SK-N-DZ (cell line): Measurements from ENCODE around the gene SLC8B1.

Source experiments
- DNase-seq: peaks from one replicate; pipeline ENCODE4 v3.0.0-alpha.2; 2015; ENCODE audit warnings: low spot score

SLC8B1 gene

DNA sequence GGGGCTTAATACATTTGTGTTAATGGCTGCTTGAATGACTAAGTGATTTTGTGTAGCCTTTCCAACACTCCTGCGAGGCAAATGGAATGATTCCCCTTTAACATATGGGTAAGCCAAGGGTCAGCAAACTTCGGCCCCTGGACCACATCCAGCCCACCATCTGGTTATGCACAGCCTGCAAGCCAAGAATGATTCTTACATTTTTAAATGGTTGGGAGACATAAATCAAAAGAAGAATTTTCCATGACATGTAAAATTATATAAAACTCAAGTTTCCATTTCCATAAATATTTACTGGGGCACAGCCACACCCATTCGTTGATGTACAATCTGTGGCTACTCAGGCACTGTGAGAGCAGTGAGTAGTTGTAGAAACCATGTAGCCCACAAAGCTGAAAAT, 9.0 kb downstream of the SLC8B1 start:
- DNase-seq, result no peak

DNA sequence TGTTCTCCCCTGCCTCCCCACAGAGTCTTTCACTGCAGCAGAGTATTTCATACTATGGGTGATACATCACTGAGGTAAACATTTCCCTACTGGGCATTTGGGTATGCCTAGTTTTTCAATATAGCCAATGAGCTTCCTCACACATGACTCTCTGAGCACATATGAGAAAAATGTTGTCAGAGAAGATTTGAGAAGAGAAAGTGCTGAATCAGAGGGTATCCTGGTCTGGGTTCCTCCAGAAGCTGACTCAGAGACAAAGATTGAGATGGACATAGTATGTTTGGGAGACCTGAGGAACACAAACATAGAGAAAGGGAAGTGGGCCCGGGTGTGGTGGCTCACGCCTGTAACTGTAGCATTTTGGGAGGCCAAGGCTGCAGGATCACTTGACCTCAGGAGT, 12.6 kb downstream of the SLC8B1 start:
- no peak for DNase-seq

DNA sequence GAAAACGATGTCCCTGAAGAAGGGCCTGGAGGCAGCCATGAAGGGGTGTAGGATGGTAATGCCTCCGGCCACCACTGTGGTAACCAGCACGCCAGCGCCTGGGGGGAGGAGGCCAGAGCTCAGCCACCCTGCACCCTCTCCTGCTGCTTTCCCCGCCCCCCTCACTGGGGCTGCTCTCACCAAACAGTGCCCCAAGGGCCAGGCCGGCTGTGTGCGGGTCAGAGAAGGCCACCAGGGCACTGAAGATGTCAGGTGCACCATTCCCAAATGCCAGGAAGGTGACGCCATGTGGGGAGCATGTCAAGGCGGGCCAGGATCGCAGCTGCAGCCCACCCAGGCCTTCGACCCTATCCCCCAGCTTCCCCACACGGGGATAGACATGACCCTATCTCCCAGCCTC, 14.5 kb downstream of the SLC8B1 start:
- no peak for DNase-seq

- no peak for DNase-seq
Observed at GRCh38 chr12:113318900-113319628, 15.8 kb downstream of the SLC8B1 start.

DNA sequence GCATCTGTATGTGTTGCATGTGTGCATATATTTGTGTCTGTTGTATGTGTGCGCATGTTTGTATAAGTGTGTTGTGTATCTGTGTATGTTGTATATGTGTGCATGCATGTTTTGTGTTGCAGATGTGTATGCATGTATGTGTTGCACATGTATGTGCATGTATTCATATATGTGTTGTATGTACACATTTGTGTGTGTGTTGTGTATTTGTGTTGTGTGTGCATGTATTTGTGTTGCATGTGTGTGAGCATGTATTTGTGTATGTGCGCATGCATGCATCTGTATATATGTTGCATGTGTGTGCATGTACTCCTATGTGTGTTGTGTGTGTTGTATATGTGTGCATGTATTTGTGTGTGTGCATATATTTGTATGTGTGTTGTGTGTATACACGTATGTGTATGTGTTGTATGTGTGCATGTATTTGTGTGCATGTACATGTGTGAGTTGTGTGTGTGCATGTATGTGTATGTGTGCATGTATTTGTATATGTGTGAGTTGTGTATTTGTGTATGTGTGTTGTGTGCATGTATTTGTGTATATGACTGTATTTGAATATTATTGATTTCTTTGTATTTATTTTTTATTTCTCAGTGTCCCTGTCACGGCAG, 16.8 kb downstream of the SLC8B1 start:
- no peak for DNase-seq

GRCh38 chr12:113317122-113317521, 17.8 kb downstream of the SLC8B1 start:
- DNase-seq, result no peak

DNA sequence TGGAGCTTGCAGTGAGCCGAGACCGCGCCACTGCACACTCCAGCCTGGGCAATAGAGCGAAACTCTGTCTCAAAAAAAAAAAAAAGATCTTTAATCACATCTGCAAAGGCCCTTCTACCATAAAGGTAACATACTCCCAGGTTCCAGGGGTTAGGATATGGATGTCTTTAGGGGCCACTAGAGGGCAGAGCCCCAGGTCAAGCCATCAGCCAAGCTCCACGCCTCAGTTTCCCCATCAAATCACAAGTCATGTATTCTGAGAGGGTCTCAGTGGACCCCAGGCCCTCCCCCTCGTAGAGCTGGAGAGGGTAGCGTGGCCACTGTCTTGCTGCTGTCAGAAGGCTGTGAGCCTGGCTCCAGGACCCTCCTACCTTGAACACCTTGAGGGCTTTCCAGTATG, 18.8 kb downstream of the SLC8B1 start:
- DNase-seq, result no peak

- no peak for DNase-seq
Observed at GRCh38 chr12:113315358-113315757, 19.6 kb downstream of the SLC8B1 start.

GRCh38 chr12:113314121-113314529, 20.8 kb downstream of the SLC8B1 start:
- no peak for DNase-seq

GRCh38 chr12:113310489-113310888, 24.4 kb downstream of the SLC8B1 start:
- no peak for DNase-seq

DNA sequence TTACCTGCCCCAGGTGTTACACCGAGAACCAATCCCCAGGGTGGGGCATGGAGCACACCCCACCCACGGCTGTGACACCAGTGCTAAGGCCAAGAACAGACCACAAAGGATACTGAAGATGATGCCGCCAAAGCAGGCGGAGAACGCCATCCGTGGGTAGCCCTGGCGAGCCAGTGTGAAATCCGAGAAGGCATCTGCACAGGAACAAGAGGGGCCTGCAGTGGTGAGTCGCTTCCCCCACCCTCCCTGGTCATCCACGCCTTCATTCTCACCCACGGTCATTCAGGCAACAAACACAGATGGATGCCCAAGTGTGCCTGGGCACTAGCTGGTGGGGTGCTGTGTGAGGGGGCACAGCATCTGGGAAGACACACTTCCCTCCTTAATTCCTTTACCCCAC, 28.5 kb downstream of the SLC8B1 start:
- no peak for DNase-seq

GRCh38 chr12:113305281-113305856, 29.5 kb downstream of the SLC8B1 start:
- DNase-seq, result no peak

DNA sequence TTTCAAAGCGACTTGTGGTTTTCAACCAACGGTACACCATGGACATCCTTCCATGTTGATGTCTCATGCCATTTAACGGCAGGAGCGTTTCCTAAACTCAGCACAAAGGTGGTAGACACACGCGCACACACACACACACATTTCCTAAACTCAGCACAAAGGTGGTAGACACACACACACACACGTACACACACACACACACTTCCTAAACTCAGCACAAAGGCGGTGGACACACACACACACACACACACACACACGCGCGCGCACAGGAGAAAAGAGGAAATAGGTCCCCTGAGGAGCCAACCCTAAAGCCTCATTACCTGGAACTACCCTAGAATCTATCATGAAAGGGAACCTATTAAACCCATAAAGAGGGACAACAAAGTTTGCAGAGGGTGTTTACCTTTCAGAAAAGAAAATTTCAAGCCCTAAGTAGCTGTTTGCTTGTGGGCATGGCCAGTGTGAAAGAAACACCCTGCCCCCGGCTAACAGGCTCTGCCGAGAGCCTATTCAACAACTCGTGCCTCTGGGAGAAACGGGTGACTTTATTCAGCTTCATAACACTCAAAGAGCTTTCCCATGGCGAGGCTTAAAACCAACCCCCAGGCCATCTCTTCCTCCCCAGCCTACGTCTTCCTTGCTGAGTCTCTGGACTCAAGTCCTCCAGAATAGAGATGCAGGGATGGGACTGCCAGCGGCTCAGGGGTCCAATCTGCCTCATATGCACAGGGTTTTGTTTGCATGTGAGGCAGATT, 31.8 kb downstream of the SLC8B1 start:
- no peak for DNase-seq

DNA sequence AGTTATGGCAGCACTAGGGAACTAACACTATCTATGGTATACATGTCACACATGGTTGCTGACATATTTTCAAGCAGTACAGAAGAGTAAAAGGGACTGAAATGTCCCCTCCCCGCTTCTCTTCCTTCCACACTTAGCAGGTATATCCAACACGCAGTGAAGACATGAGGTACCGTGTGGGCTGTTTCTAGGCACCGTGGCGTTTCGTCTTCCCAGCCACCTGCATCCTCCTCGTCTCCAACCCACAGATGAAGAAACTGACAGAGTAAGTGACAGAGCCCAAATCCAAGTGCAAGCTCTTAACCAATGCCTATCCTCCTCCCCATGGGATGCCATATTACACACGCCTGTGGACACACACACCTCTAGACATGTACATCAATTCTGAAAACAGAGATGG, 32.4 kb downstream of the SLC8B1 start:
- DNase-seq, result no peak

DNA sequence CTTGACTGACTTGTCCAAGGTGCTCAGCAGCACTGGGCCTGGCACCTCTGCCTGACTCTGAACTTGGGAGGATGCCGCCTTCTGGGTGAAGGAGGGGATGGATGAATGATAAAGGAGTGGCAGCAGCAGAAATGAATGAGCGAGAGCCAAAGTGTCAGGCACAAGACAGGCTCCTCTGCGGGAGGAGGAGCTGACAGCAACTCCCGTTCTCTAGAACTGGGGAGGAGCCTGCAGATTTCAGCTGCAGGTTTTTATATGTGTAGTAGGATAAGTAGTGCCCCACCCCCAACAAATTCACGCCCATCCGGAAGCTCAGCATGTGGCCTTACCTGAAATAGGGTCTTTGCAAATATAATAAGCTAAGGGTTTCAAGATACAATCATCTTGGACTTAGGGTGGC, 33.1 kb downstream of the SLC8B1 start:
- DNase-seq, result no peak

- no peak for DNase-seq
Observed at GRCh38 chr12:113299619-113300237, 35.2 kb downstream of the SLC8B1 start.

DNA sequence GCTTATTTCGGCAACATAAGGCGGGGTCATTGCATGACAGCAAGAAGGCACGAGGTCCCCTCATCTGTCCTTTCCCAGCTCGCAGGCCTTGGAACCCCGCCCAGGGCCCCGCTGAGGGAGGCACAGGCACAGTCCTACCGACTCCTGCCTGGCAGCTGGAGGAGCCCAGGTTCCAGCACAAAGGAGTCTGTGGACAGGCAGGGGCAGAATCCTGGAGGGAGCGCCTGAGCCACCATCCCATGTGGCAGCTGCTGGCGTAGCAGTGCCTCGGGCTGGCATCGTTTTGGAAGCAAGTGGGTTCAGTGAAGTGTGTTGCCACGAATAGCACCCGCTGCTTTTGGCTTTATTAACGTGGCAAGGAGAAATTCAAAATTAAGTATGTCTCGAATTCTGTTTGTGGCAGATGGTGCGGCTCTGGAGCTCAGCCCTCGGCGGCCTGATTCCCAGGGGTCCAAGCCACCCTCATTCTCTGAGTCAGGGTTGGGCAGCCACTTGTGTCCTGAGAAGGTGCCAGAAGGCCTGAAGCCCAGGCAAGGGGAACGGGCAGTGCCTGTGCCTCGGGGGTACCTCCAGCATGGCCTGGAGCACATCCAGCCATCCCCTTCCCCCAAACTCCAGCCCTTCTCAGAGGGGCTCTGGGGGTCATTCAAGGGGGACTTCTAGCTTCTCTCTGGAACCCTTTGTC, 35.9 kb downstream of the SLC8B1 start:
- no peak for DNase-seq

DNA sequence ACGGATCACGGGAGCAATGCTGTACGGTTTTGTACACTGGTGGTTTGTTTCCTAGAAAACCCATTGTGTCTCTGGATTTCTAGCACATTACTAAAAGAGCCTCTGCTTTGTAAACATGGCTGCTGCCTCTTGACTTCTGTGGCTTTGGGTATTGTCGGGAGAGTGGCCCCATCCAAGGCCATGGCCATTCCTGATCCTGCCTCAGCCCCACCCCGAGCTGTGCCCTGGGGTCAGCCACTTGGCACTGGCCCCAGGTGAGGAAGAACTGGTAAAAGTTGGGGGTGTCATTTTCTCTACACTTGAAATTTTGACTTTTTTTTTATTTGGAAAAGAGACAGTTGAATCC, 36.5 kb downstream of the SLC8B1 start:
- DNase-seq, result no peak

DNA sequence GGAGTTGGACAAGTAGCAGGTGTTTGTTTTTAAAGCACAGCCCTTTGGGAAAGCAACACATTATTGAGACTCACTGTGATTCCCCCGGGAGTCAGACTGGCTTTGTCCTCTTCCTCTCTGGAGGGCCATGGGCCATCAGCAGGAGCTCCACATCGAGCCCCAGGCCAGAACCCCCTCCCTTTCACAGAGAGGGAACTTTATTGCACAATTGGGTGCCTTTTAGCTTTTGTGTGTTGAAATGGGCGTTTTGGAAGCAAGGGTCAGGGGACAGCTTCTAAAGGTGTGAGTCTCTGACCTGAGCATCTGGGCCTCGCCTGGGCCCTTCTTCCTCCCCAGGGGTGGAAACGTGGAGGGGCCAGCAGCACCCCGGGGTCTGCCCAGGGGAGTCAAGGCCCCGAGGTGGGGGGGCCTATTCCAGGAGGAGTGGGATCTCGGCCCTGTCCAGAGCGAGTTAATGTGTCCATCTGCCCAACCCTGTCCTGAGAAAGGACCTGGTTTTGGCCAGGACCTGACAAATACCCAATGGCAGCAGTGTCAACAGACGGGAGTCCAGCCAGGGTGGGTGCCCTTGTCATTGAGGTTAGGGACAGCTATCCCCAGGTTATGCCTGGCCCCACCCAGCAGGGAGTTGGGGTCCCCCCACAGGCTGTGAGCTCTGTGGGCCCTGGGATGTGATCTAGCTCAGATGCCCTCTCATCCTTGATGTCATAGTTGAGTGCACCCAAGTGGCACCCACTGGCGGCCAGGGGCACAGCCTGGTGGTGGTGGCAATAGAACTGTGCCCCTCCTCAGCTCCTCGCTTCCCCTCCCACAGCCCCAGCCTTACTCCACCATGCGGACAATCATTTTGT, 37.1 kb downstream of the SLC8B1 start:
- DNase-seq, result no peak

GRCh38 chr12:113297214-113297587, 37.7 kb downstream of the SLC8B1 start:
- no peak for DNase-seq
